HEK293T (cell line): Measurements from ENCODE around the gene MEGF6.

Experiments used
- CTBP1 ChIP-seq: fragments of 450-650 bp; IDR thresholded peaks from 2 replicates; pipeline ENCODE4 v1.6.1; 2016; ENCODE audit warnings: borderline replicate concordance
- FOXK2 ChIP-seq: fragments of 450-650 bp; IDR thresholded peaks from 2 replicates; pipeline ENCODE4 v1.6.1; 2016; ENCODE audit warnings: mild to moderate bottlenecking
- NFRKB ChIP-seq: fragments of 450-650 bp; IDR thresholded peaks from 2 replicates; pipeline ENCODE4 v1.6.1; 2016; ENCODE audit warnings: mild to moderate bottlenecking, moderate library complexity
- SP1 ChIP-seq: fragments of 450-650 bp; IDR thresholded peaks from 2 replicates; pipeline ENCODE4 v1.6.1; 2017
- TF ChIP-seq, protein P1 (sequence below): fragments of 450-650 bp; IDR thresholded peaks from 2 replicates; pipeline ENCODE4 v1.6.1; 2016

- no peak for TF ChIP-seq NFRKB
- no peak for TF ChIP-seq SP1
- TF ChIP-seq, protein P1, sequence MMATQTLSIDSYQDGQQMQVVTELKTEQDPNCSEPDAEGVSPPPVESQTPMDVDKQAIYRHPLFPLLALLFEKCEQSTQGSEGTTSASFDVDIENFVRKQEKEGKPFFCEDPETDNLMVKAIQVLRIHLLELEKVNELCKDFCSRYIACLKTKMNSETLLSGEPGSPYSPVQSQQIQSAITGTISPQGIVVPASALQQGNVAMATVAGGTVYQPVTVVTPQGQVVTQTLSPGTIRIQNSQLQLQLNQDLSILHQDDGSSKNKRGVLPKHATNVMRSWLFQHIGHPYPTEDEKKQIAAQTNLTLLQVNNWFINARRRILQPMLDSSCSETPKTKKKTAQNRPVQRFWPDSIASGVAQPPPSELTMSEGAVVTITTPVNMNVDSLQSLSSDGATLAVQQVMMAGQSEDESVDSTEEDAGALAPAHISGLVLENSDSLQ, result no peak
- TF ChIP-seq FOXK2, result no peak
- no peak for TF ChIP-seq CTBP1
Observed at GRCh38 chr1:3533067-3534048, 78.0 kb downstream of the MEGF6 start.
